Tongue (tissue), 3 donors: ENCODE results near the gene GTF2H4. TPM values are rescaled to one million over a fixed set of nuclear protein-coding genes. Genes with fewer than 3 reads are reported as not detected.

Experiments
- DNase-seq: peaks from one replicate; pipeline ENCODE4 v3.0.0-alpha.2; 2015
- small RNA-seq: library from RNA; depleted of rRNA; stranded (forward); fragments of <200 nt; gene quantifications from one replicate; pipeline ENCODE3, GENCODE V24; 2014; ENCODE audit warnings: low replicate concordance
- total RNA-seq: library from RNA; depleted of rRNA; stranded (reverse); fragments of >200 nt; gene quantifications from one replicate; pipeline ENCODE4 v1.2.3, GENCODE V29; 2014

Gene GTF2H4
- total RNA-seq, 1 donor from 2014 or later: 19.9 TPM

DNA sequence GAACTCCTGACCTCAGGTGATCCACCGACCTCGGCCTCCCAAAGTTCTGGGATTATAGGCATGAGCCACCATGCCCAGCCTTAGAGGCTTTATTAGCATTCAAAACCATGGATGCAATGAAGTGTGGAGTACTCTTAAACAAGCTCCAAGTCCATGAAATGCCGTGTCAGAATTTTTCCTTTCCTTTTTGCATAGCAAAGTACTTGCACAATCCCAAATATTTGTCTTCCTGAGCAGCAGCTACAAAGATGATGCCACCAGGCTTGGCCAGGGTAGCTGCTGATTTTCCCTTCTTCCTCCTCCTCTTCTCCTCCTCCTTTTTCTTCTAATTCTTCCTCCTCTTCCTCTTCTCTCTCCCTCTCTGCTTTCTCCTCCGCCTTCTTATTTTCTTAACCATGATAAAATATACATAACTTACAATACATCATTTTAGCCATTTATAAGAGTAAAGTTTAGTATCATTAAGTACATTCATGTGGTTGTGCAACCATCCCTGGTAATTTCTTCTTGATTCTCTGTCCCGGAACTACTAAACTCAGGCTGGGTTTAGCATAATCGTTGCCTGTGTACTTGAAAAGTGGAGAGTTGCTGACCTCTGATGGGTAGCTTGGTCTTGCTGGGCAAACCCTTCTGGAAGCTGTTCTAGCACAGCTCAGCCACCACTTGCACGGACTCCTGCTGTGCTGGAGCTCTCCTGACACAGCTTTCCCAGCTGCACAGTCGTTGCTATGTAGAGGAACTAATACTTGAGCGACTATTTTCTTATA, 53.1 kb downstream of the GTF2H4 start:
- no peak for DNase-seq

DNA sequence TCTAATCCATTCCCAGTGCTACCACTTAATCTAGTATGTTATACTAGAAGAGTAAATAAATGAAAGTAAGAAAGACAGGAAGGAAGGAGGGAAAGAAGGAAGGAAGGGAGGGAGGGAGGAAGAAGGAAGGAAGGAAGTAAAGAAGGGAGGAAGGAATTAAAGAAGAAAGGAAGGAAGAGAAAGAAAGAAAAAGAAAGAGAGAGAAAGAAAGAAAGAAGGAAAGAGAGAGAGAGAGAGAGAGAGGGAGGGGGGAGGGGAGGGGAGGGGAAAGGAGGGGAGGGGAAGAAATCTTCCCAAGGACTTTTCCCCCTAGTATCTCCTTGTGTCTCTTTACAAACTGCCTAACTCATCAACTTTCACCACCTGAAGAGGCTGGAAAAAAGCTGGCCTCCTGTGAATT, 54.7 kb downstream of the GTF2H4 start:
- DNase-seq: no peak

DNA sequence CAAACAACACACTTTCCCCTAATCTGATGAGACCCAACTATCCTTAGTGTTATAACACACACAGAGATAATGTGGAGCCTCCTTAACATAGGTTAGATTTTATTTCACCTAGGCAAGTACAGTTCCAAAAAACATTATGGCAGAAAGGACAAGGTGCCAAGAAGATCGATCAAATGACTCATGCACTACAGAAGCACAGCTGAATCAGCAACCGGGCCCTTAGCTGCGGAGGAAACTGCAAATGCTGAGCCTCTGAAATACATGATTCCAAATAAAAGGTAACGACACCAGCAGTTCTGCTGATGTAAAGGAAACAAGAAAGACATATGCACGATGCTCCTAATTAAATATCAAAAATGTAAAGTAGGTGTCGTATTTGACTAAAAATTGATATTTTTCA, 55.6 kb downstream of the GTF2H4 start:
- no peak for DNase-seq

Small RNA genes within 50 kb of the gene (small RNA-seq; reads per million reads assigned to genes)
- not detected for gene RF00019

Other genes with a start within 250 kb of the GTF2H4 start
- 24.5 TPM for gene DHX16, start 235.2 kb upstream of the GTF2H4 start, total RNA-seq
- 19.7 TPM for gene PPP1R18, start 221.6 kb upstream of the GTF2H4 start, total RNA-seq
- 5.2 TPM for gene NRM, start 217.2 kb upstream of the GTF2H4 start, total RNA-seq
- gene MDC1, start 190.9 kb upstream of the GTF2H4 start, total RNA-seq: 14.5 TPM
- gene TUBB, start 187.9 kb upstream of the GTF2H4 start, total RNA-seq: 286 TPM
- gene FLOT1, start 165.5 kb upstream of the GTF2H4 start, total RNA-seq: 79.3 TPM
- gene IER3, start 163.7 kb upstream of the GTF2H4 start, total RNA-seq: 7.1 TPM
- gene DDR1, start 23.7 kb upstream of the GTF2H4 start, total RNA-seq: 73.2 TPM
- 19.6 TPM for gene VARS2, start 6.0 kb downstream of the GTF2H4 start, total RNA-seq
- gene SFTA2, start 24.0 kb downstream of the GTF2H4 start, total RNA-seq: not detected
- not detected for gene MUCL3, start 32.8 kb downstream of the GTF2H4 start, total RNA-seq
- 6.9 TPM for gene MUC21, start 75.5 kb downstream of the GTF2H4 start, total RNA-seq
- 0.21 TPM for gene MUC22, start 102.3 kb downstream of the GTF2H4 start, total RNA-seq
- gene C6orf15, start 204.4 kb downstream of the GTF2H4 start, total RNA-seq: 5.0 TPM
- gene PSORS1C1, start 206.6 kb downstream of the GTF2H4 start, total RNA-seq: 0.41 TPM
- gene CDSN, start 212.2 kb downstream of the GTF2H4 start, total RNA-seq: not detected
- not detected for gene PSORS1C2, start 230.9 kb downstream of the GTF2H4 start, total RNA-seq
- gene CCHCR1, start 249.6 kb downstream of the GTF2H4 start, total RNA-seq: 14.2 TPM